Activated CD8-positive, alpha-beta T cell treated with anti-CD3 and anti-CD28 coated beads for 36 hours (primary cell): ENCODE data around the gene CD3G. TPM values are rescaled to one million over a fixed set of nuclear protein-coding genes. Genes with fewer than 3 reads are reported as not detected.

Source experiments
- ATAC-seq: fragments of 200-7000 bp; cut with Tn5 transposase; one replicate; pipeline ENCODE4 v1.10.0; 2021; ENCODE audit warnings: mild to moderate bottlenecking, moderate library complexity
- CTCF ChIA-PET: fragments of 350-600 bp; sonication (Branson Sonifier 250); formaldehyde crosslinking; loops from one replicate; lab custom pipeline; 2021; ENCODE audit warnings: antibody characterized with exemption; lab: Charles Lee
- POLR2A ChIA-PET: fragments of 350-600 bp; sonication (Branson Sonifier 250); formaldehyde crosslinking; loops from one replicate; lab custom pipeline; 2021; ENCODE audit warnings: antibody characterized with exemption; lab: Charles Lee
- DNase-seq: peaks from one replicate; pipeline ENCODE4 v3.0.0-alpha.2; 2020
- H3K27ac Mint-ChIP-seq: one replicate; pipeline ENCODE4 v1.8.0; 2021; ENCODE audit warnings: mild to moderate bottlenecking, mixed read lengths
- H3K27me3 Mint-ChIP-seq: one replicate; pipeline ENCODE4 v1.8.0; 2021; ENCODE audit warnings: mixed read lengths
- H3K36me3 Mint-ChIP-seq: one replicate; pipeline ENCODE4 v1.8.0; 2021; ENCODE audit warnings: low read depth, mixed read lengths
- H3K4me1 Mint-ChIP-seq: one replicate; pipeline ENCODE4 v1.8.0; 2021; ENCODE audit warnings: low read depth, mixed read lengths
- H3K4me3 Mint-ChIP-seq: one replicate; pipeline ENCODE4 v1.8.0; 2021; ENCODE audit warnings: mild to moderate bottlenecking, moderate library complexity, mixed read lengths
- H3K9me3 Mint-ChIP-seq: one replicate; pipeline ENCODE4 v1.8.0; 2021; ENCODE audit warnings: mixed read lengths
- CTCF ChIP-seq: fragments of 200-600 bp; IDR thresholded peaks from one replicate; pipeline ENCODE4 v1.8.0; 2022; ENCODE audit warnings: antibody characterized with exemption, mild to moderate bottlenecking
- intact Hi-C: fragments of 100-400 bp; cut with micrococcal nuclease; formaldehyde crosslinking; loops from one replicate; pipeline ENCODE4 v1.10.0; 2022
- total RNA-seq, 2 experiments: library from RNA; stranded (reverse); gene quantifications; one replicate each; pipeline ENCODE4 v1.2.3, GENCODE V29; 2021

Gene CD3G
- total RNA-seq, 2 experiments from 2014 or later: 116 to 118 TPM

DNA sequence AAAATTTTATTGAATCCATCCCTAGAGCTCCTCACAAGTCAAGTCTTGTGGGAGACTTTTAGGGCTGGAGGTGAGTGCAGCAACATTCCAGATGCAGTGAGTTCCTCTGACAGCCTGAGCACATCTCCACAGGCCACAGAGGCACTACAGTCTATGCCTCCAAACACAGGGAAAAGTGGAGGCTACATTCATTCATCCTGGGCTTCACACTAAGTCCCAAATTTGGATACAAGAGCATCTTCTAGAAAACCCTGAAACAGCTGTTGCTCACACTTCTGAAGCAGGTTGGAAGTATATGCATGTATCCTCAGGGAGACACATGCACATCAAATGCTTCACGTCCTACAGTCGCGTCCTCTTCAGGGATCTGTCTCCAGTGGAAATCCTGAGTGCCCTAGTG is 2.9 kb upstream of the CD3G start:
- ChIA-PET POLR2A (interaction anchor here (0.7 to 2.5 kb wide), 8 partner anchors 95 to 205 kb away, joined by 3 to 13 read pairs (median 4); partner anchors contain the start of gene KMT2A), CTCF (interaction anchor here (0.9 to 6.0 kb wide), 9 partner anchors 12 to 143 kb away, joined by 3 to 38 read pairs (median 3); no protein-coding TSS in a partner anchor)
- DNase-seq (no peak), ATAC-seq (no peak)
- Mint-ChIP-seq H3K4me3 (peak overlapping the region; percentile 81), H3K9me3 (no peaks in the 10 kb centered on the region), H3K27ac (peak overlapping the region; percentile 96), H3K27me3 (no peaks in the 10 kb centered on the region), H3K4me1 (peaks cover 33% of the 10 kb centered on the region), H3K36me3 (peaks cover 64% of the 10 kb centered on the region)
- no peak for TF ChIP-seq CTCF
- intact Hi-C loops: loop anchor here (5.0 kb wide), 2 partner anchors 124 to 139 kb away; no protein-coding TSS in a partner anchor

DNA sequence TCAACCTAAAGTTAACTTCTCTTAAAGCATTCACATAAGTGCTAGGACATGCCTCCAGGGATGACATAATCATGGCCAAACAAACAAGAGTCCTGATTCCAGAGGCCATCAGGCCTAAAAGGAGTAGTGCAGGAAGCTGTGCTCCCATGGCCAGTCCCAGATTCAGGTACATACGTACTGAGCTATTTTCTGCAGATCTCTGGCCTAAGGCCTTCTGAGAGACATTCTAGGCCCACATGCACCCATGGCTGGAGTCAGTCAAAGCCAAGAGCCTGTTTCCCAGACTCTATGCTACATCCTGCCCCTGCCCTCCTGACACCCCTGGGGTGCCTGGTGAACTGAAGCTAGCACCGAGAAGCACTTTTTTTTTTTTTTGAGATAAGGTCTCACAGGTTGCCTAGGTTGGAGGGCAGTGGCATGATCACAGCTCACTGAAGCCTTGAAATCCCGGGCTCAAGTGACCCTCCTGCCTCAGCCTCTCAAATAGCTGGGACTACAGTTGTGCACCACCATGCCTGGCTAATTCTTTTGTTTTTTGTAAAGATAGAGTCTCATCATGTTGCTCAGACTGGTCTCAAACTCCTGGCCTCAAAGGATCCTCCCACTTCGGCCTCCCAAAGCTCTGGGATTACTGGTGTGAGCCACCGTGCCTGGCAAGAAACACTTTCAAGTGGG is 2.2 kb upstream of the CD3G start:
- ATAC-seq (no peak), DNase-seq (peak; percentile 46)
- intact Hi-C loops: loop anchor here (5.0 kb wide), 2 partner anchors 125 to 140 kb away; no protein-coding TSS in a partner anchor
- no peak for TF ChIP-seq CTCF
- Mint-ChIP-seq H3K9me3 (no peaks in the 10 kb centered on the region), H3K4me3 (peak overlapping the region; percentile 81), H3K27ac (peak overlapping the region; percentile 96), H3K36me3 (peaks cover 65% of the 10 kb centered on the region), H3K27me3 (no peaks in the 10 kb centered on the region), H3K4me1 (peaks cover 34% of the 10 kb centered on the region)
- ChIA-PET POLR2A (interaction anchor here (0.6 to 2.5 kb wide), 17 partner anchors 18 to 231 kb away, joined by 3 to 15 read pairs (median 3); partner anchors contain the start of genes ARCN1, JAML, KMT2A and MPZL2), CTCF (interaction anchor here (0.8 to 6.0 kb wide), 13 partner anchors 11 to 196 kb away, joined by 3 to 38 read pairs (median 3); partner anchors contain the start of gene UBE4A)

- ATAC-seq (peak; percentile 56), DNase-seq (peak; percentile 85)
- Mint-ChIP-seq H3K9me3 (no peaks in the 10 kb centered on the region), H3K4me3 (peak within 1 kb of the TSS; percentile 81), H3K27ac (peak within 1 kb of the TSS; percentile 96), H3K4me1 (peaks cover 40% of the 10 kb centered on the region), H3K36me3 (peaks cover 67% of the 10 kb centered on the region), H3K27me3 (no peaks in the 10 kb centered on the region)
- POLR2A ChIA-PET: interaction anchor here (0.6 to 2.5 kb wide), 17 partner anchors 17 to 575 kb away, joined by 3 to 15 read pairs (median 4); partner anchors contain the start of genes ARCN1, JAML, KMT2A and MPZL2
- CTCF ChIA-PET: interaction anchor here (0.8 to 6.0 kb wide), 15 partner anchors 10 to 197 kb away, joined by 3 to 38 read pairs (median 3); partner anchors contain the start of gene UBE4A
- no peak for TF ChIP-seq CTCF
- intact Hi-C loops: loop anchor here (5.0 kb wide), 2 partner anchors 125 to 140 kb away; no protein-coding TSS in a partner anchor
Observed at GRCh38 chr11:118342503-118343161, 1.5 kb upstream of the CD3G start, which contains the start of gene CD3D. TSS of gene CD3D (minus strand) at chr11:118342705. CDS start at chr11:118342607, 98 bp downstream.

DNA sequence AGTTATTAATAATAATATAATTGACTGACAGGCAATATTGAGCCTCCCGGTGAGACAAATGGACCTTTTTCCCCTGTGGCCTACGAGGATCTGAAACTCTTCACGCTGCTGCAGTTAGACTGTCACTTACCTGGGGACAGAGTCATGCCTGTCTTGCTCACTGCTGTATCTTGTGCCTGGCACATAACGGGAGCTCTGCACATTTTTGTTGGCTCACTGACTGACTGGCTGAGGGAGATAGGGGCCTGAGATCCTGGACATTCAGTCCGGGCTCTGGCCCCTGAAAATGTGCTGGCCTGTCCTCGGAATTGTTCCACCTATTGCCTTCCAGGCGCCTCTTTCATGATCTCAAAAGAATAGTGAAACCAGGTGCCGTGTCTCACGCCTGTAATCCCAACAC is 896 bp upstream of the CD3G start:
- Mint-ChIP-seq H3K9me3 (no peaks in the 10 kb centered on the region), H3K36me3 (peaks cover 62% of the 10 kb centered on the region), H3K4me1 (peaks cover 41% of the 10 kb centered on the region), H3K27me3 (no peaks in the 10 kb centered on the region), H3K4me3 (peak overlapping the region; percentile 81), H3K27ac (peak overlapping the region; percentile 96)
- intact Hi-C loops: loop anchor here (5.0 kb wide), 2 partner anchors 126 to 141 kb away; no protein-coding TSS in a partner anchor
- POLR2A ChIA-PET: interaction anchor here (0.6 to 2.3 kb wide), 14 partner anchors 16 to 576 kb away, joined by 3 to 15 read pairs (median 4); partner anchors contain the start of genes ARCN1, JAML, MPZL2 and MPZL3
- peak; percentile 19 for ATAC-seq
- CTCF ChIA-PET: interaction anchor here (1.0 to 6.0 kb wide), 6 partner anchors 10 to 132 kb away, joined by 3 to 38 read pairs (median 4); no protein-coding TSS in a partner anchor
- DNase-seq: peak; percentile 53
- TF ChIP-seq CTCF: no peak
